ENCODE results near the gene SCFD1.
"Not testable (repeated sequence)": the region's sequence is repeated elsewhere in the genome, so short reads cannot be mapped to it uniquely, and the experiment has no call there.

The SCFD1 gene

DNA sequence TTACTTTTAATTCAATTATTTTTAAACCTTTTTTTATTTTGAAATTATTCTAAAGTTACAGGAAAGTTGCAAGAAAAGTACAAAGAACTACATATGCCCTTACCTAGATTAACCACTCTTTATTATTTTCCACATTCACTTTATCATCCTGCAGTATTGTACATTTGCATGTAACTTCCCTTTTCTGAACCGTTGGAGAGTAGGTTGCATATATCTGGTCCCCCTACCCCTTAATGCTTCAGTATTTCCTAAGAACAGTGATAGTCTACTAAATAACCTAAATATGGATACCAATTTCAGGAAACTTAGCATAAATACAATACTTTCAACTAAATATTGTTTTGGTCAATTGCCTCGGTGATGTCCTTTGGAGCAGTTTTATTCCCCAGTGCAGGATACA is 48.2 kb upstream of the SCFD1 start:
- no peak for DNase-seq
- H3K27ac ChIP-seq (ENCODE audit: low read length) = no peak overlapping the region
- peaks cover 95% of the 10 kb centered on the region for H3K79me2 ChIP-seq (ENCODE audit: low read length)
- no peaks in the 10 kb centered on the region for H3K27me3 ChIP-seq (replicated peaks; ENCODE audit: insufficient read depth, low read length)
- no peak overlapping the region for H3K9ac ChIP-seq (ENCODE audit: low read length)
- H4K20me1 ChIP-seq (ENCODE audit: insufficient read depth, low read length) = no peaks in the 10 kb centered on the region
- no peaks in the 10 kb centered on the region for H3K4me1 ChIP-seq (ENCODE audit: low read length)
- no peaks in the 10 kb centered on the region for H3K9me2 ChIP-seq (replicated peaks; ENCODE audit: insufficient read depth, low read length)
- no peaks in the 10 kb centered on the region for H3K36me3 ChIP-seq (replicated peaks; ENCODE audit: insufficient read depth, low read length)
- no peak overlapping the region for H2AFZ ChIP-seq (ENCODE audit: low read length)
- no peak overlapping the region for H3K4me2 ChIP-seq (ENCODE audit: low read depth, low read length)
- no peaks in the 10 kb centered on the region for H3K9me3 ChIP-seq (replicated peaks; ENCODE audit: insufficient read depth, low read length)
- H3F3A ChIP-seq (ENCODE audit: insufficient read depth, low read length) = no peaks in the 10 kb centered on the region
- no peak overlapping the region for H3K4me3 ChIP-seq (ENCODE audit: low read length)
- TF ChIP-seq CTCF (IDR thresholded peaks at IDR 0.05; ENCODE audit: low read length) (no peak), EZH2phosphoT487 (IDR thresholded peaks at IDR 0.05; ENCODE audit: low read length) (no peak), EZH2 (optimal IDR thresholded peaks at IDR 0.05; ENCODE audit: low read depth, low read length) (no peak)

GRCh38 chr14:30574777-30575176 is 47.3 kb upstream of the SCFD1 start:
- not testable (repeated sequence) for H4K20me1 ChIP-seq (ENCODE audit: insufficient read depth, low read length); H3K9ac ChIP-seq (ENCODE audit: low read length); H3K36me3 ChIP-seq (replicated peaks; ENCODE audit: insufficient read depth, low read length); H3K27ac ChIP-seq (ENCODE audit: low read length); H3K4me3 ChIP-seq (ENCODE audit: low read length); H3F3A ChIP-seq (ENCODE audit: insufficient read depth, low read length); H2AFZ ChIP-seq (ENCODE audit: low read length); H3K9me3 ChIP-seq (replicated peaks; ENCODE audit: insufficient read depth, low read length); H3K4me1 ChIP-seq (ENCODE audit: low read length); H3K9me2 ChIP-seq (replicated peaks; ENCODE audit: insufficient read depth, low read length); H3K4me2 ChIP-seq (ENCODE audit: low read depth, low read length); H3K27me3 ChIP-seq (replicated peaks; ENCODE audit: insufficient read depth, low read length); DNase-seq
- peaks cover 95% of the 10 kb centered on the region for H3K79me2 ChIP-seq (ENCODE audit: low read length)

DNA sequence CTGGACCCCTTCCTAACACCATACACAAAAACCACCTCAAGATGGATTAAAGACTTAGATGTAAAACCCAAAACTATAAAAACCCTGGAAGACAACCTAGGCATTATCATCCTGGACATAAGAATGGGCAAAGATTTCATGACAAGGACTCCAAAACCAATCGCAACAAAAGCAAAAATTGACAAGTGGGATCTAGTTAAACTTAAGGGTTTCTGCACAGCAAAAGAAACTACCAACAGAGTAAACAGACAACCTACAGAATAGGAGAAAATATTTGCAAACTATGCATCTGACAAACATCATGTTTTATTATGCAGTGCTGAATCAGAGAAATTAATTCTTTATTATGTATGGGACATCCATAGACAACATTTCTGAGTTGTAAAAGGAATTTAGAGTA is 45.8 kb upstream of the SCFD1 start:
- not testable (repeated sequence) for H3K27me3 ChIP-seq (replicated peaks; ENCODE audit: insufficient read depth, low read length); H3K4me2 ChIP-seq (ENCODE audit: low read depth, low read length); DNase-seq; H3K4me1 ChIP-seq (ENCODE audit: low read length); H3K4me3 ChIP-seq (ENCODE audit: low read length); H2AFZ ChIP-seq (ENCODE audit: low read length); H3K9me3 ChIP-seq (replicated peaks; ENCODE audit: insufficient read depth, low read length); H3K36me3 ChIP-seq (replicated peaks; ENCODE audit: insufficient read depth, low read length); H3K9ac ChIP-seq (ENCODE audit: low read length); H3F3A ChIP-seq (ENCODE audit: insufficient read depth, low read length); H3K27ac ChIP-seq (ENCODE audit: low read length); H4K20me1 ChIP-seq (ENCODE audit: insufficient read depth, low read length); H3K9me2 ChIP-seq (replicated peaks; ENCODE audit: insufficient read depth, low read length)
- H3K79me2 ChIP-seq (ENCODE audit: low read length) = peaks cover 90% of the 10 kb centered on the region

DNA sequence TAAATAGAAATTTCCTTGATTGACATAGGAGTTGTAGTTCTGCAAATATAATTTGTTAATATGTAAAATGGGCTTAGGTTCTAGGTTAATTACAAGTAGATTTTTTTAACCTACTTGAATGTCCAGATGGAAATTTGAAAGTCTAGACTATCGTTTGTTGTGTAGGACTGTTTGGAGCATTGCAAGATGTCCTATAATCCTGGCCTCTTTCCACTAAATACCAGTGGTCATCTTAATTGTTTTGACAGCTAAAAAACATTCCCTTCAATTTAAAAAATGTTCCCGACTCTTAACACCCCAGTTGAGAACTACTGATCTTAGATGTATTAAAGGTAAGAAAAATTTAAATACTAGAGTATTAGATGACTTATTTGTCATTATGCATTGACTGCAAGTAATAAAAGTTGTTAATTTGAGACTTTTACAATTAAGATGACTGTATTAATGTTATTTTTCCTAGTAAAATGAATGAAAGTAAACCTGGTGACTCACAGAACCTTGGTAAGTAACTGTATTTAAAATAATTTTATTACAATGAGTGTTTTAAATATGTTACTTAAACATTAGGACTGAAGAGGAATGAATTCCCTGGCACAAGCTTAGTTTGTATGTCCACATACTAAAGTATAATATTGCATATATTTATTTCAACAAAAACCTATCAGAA is 41.4 kb upstream of the SCFD1 start:
- Histone ChIP-seq H3K4me2 (ENCODE audit: low read depth, low read length) (no peak overlapping the region), H3K27ac (ENCODE audit: low read length) (no peak overlapping the region), H3K9ac (ENCODE audit: low read length) (no peak overlapping the region), H2AFZ (ENCODE audit: low read length) (no peak overlapping the region), H3K36me3 (replicated peaks; ENCODE audit: insufficient read depth, low read length) (no peaks in the 10 kb centered on the region), H3F3A (ENCODE audit: insufficient read depth, low read length) (no peaks in the 10 kb centered on the region), H3K27me3 (replicated peaks; ENCODE audit: insufficient read depth, low read length) (no peaks in the 10 kb centered on the region), H3K79me2 (ENCODE audit: low read length) (peaks cover 84% of the 10 kb centered on the region), H3K4me3 (ENCODE audit: low read length) (no peak overlapping the region), H3K9me2 (replicated peaks; ENCODE audit: insufficient read depth, low read length) (no peaks in the 10 kb centered on the region), H4K20me1 (ENCODE audit: insufficient read depth, low read length) (no peaks in the 10 kb centered on the region), H3K9me3 (replicated peaks; ENCODE audit: insufficient read depth, low read length) (no peaks in the 10 kb centered on the region), H3K4me1 (ENCODE audit: low read length) (no peaks in the 10 kb centered on the region)
- TF ChIP-seq CTCF (IDR thresholded peaks at IDR 0.05; ENCODE audit: low read length) (no peak), EZH2phosphoT487 (IDR thresholded peaks at IDR 0.05; ENCODE audit: low read length) (no peak), EZH2 (optimal IDR thresholded peaks at IDR 0.05; ENCODE audit: low read depth, low read length) (no peak)
- DNase-seq = no peak
